Measurements from ENCODE around the gene ATP6V0E2.
"Not testable (repeated sequence)": the region's sequence is repeated elsewhere in the genome, so short reads cannot be mapped to it uniquely, and the experiment has no call there.

Gene ATP6V0E2

DNA sequence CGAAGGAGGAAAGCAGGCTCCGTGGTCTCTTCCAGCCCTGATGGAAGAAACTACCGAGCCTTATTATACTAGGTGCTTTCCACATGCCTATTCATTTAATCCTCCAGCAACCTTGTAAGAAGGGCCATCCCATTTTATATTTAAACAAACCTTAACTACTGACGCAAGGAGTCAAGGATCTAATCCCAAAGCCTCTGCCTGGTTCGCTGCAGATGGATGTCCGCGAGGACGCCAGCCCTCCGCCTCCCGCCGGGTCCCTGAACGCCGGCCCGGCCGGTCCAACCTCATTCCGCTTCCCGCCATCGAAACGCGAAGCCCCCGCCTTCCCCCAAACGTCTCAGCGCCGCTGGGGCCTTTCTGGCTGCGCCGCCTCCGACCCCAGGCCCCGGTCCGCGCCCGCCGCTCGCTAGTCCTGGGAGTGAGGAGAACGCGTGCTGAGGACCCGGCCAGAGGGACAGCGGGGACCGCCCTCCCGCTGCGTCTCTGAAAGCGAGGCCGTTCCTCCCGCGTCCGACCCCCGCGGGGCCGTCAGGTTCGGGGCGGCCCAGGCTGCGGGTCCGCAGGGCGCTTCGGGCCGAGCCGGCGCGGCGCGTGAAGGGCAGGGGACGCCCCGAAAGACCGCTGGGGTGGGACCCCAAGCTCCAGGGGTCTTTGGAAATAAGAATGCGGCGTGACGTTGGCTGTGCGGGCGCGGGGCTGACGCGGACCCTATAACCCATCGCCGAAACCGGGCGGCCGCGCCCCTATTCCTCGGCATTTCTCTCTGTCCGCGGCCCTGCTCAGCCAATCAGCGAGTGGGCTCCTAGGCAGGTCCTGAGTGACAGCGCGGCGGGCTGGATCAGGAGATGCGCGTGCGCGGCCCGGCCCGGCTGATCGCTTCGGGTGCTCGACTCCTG is at the start of gene ATP6V0E2:
ATP6V0E2 (plus strand) TSS at position 896 of the 896 bp plus-strand sequence. CDS start 97 bp downstream, outside the sequence.
- peak; percentile 66 for DNase-seq (ENCODE audit: low read depth)

DNA sequence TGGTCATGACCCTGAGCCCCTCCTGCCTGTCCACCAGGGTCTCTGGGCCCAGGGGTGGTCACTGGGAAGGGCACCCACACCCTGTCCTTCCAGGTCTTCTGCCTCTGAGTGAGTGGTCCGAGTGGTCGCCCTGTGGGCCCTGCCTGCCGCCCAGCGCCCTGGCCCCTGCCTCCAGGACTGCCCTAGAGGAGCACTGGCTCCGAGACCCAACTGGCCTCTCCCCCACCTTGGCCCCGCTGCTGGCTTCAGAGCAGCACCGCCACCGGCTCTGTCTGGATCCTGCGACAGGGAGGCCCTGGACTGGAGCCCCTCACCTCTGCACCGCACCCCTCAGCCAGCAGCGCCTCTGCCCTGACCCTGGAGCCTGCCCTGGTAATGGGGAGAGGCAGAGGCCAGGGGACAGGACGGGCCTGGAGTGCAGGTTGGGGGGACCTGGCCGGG is 49.4 kb upstream of the ATP6V0E2 start:
- DNase-seq (ENCODE audit: low read depth): no peak

DNA sequence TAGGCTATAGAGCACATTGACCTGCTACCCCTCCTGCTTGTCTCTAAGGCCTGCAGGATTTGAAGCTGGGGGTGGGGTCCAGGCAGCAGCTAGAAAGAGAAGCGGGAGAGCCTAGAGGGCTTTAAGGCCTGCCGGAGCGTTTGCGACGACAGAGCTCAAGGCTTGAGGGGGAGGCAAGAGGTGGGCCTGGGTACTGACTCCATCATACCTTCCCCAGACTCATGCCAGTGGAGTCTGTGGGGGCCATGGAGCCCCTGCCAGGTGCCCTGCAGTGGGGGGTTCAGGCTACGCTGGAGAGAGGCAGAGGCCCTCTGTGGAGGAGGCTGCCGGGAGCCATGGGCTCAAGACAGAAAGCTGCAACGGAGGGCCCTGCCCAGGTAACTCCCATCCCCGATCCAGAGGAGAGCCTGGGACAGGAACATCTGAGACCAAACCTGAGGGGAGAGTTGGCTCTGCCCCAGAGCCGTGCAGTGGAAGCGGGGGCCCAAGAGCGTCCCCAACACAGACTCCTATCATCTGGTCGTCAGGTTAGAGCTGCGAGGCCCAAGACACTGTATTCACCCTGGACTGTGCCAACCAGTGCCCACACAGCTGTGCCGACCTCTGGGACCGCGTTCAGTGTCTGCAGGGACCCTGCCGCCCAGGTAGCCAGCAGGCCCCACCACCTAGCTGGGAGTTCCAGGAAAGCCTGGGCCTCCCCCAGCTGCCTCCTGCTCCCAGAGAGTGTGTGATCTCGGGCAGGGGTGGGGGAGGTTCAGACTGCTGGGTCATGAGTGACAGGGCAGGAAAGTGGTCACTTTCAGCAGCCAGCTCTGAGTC is 48.8 kb upstream of the ATP6V0E2 start:
- no peak for DNase-seq (ENCODE audit: low read depth)

DNA sequence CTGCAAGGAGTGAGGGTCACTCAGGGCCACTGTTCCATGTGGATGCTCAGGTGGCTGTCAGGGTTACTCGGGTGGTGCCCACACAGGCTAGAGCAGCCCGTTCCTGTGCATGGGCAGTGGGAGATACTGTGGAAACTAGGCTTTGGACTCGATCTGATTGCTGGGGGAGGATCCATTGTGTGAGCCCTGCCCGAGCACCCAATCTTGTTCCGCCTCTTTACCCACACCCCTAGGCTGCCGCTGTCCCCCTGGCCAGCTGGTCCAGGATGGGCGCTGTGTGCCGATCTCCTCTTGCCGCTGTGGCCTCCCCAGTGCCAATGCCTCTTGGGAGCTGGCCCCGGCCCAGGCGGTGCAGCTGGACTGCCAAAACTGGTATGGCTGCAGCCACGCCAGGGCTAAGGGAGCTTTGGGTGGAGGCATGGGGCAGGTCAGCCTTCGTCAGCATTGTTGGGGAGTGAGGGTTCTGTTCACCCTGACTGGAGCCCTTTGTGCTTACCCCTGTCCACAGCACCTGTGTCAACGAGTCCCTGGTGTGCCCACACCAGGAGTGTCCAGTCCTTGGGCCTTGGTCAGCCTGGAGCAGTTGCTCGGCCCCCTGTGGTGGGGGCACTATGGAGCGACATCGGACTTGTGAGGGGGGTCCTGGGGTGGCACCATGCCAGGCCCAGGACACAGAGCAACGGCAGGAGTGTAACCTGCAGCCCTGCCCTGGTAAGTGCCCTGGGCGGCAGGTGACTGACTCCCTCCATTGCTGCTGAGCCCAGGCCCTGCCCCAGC is 48.0 kb upstream of the ATP6V0E2 start:
- DNase-seq (ENCODE audit: low read depth): no peak

DNA sequence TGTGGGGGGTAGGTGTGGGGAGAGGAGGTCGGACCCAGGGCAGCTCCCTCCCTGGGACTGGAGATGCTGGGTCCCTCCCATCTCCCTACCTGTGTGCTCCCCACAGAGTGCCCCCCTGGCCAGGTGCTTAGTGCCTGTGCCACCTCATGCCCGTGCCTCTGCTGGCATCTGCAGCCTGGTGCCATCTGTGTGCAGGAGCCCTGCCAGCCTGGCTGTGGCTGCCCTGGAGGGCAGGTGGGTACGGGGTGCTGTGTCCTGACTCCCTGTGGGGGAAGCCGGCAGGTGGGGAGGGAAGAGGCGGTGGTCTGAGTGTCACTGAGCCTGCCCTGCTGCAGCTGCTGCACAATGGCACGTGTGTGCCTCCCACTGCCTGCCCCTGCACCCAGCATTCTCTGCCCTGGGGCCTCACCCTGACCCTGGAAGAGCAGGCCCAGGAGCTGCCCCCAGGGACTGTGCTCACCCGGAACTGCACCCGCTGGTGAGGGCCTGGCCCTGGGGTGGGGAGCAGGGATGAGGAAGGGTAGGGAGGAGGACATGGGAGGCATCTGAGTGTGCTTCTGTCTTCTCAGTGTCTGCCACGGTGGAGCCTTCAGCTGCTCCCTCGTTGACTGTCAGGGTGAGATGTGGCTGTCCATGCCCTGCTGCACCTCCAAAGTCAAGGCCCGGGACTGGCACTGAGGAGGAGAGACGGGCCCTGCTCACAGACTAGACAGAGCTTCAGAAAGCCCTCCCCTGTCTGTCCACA is 47.3 kb upstream of the ATP6V0E2 start:
- no peak for DNase-seq (ENCODE audit: low read depth)

DNA sequence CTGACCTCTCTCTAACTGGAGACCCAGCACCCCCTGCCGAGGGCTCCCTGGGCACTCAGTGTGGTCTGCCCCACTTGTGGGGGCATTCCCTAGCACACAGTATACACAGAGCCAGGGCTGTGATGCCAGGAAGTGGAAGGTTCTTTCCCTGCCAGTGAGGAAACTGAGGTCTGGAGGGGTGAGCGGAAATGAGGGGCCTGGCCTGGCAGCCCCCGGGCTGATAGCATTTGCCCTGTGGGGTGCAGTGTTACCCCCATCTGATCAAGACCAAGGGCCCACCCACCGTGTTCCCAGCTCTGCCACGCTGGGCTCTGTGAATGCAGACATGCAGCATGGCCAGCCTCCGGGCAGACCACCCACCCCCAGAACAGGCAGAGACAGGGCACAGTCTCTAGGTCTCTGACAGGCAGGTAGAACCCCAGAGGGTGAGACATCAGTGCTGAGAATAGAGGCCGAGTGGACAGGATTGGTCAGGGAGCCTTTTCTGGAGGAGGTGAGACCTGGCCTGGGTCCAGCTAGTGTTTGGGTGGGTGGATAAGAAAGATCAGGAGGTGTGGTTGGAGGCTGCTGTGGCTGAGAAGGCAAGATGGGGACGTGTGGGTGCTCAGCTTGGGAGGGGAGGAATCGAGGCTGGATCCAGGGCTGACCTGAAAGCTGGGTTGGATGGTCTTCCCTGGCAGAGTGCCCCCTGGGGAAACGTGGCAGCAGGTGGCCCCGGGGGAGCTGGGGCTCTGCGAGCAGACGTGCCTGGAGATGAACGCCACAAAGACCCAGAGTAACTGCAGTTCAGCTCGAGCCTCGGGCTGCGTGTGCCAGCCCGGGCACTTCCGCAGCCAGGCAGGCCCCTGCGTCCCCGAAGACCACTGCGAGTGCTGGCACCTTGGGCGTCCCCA is 46.4 kb upstream of the ATP6V0E2 start:
- DNase-seq (ENCODE audit: low read depth): no peak

DNA sequence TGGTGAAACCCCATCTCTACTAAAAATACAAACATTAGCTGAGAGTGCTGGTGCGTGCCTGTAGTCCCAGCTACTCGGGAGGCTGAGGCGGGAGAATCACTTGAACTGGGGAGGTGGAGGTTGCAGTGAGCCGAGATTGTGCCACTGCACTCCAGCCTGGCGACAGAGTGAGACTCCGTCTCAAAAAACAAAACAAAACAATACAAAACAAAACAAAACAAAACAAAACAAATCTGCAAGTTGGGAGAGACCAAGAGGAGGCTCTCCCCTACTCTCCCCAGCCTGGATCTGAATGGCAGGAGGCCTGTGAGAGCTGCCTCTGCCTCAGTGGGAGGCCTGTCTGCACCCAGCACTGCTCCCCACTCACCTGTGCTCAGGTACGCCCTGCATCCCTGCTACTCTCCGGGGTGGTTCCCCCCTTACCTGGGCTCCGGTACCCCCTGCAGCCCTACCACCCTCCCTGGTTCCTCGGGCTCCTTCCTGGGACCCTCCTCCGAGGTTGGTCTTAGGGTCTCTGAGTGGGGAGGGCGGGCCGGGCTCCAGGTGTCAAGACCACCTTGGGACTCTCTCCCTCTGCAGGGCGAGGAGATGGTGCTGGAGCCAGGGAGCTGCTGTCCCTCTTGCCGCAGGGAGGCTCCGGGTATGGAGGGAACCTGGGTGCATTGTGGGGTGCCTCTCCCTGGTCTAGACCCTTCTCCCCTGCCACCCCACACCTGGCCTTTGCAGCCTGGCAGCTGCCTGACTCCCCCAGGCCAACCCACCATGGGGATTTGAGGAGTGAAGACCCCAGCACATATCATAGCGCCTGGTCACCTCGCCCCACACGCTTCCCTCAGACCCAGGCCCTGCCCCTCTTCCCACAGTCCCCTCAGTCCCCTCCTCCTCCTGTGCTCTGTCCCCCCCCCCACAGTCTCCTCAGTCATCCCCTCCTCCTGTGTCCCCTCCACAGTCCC is 45.1 kb upstream of the ATP6V0E2 start:
- DNase-seq (ENCODE audit: low read depth): no peak

DNA sequence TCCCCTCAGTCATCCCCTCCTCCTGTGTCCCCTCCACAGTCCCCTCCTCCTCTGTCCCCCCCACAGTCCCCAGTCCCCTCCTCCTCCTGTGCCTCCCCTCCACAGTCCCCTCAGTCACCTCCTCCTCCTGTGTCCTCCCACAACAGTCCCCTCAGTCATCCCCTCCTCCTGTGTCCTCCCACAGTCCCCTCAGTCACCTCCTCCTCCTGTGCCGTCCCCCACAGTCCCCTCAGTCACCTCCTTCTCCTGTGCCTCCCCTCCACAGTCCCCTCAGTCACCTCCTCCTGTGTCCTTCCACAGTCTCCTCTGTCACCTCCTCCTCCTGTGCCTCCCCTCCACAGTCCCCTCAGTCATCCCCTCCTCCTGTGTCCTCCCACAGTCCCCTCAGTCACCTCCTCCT is 43.2 kb upstream of the ATP6V0E2 start:
- not testable (repeated sequence) for DNase-seq (ENCODE audit: low read depth)

DNA sequence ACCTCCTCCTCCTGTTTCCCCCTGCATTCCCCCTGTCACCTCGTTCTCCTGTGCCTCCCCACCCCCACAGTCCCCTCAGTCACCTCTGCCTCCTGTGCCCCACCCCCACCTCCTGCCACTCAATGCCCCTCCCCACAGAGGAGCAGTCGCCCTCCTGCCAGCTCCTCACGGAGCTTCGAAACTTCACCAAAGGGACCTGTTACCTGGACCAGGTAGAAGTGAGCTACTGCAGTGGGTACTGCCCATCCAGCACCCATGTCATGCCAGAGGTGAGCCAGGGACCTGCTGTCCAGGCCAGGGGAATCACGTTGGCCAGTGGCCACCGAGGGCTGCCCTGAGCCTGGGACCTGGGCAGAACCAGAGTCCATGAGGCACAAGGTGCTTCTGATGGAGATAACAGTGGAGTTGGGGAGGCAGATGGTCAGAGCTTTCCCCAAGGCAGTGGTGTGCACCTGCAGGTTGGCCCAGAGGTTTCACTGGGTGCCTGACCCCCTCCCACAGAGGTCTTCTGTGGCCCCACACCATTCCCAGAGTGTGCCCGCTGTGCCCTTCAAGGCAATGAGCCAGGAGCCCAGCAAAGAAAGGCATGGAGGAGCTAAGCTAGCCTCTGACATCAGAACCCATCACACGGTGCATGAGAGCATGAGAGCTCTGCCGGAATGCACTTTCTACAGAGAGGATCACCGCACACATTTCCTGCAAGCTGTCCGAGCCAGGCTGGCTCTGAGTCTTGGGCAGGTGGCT is 42.6 kb upstream of the ATP6V0E2 start:
- no peak for DNase-seq (ENCODE audit: low read depth)

DNA sequence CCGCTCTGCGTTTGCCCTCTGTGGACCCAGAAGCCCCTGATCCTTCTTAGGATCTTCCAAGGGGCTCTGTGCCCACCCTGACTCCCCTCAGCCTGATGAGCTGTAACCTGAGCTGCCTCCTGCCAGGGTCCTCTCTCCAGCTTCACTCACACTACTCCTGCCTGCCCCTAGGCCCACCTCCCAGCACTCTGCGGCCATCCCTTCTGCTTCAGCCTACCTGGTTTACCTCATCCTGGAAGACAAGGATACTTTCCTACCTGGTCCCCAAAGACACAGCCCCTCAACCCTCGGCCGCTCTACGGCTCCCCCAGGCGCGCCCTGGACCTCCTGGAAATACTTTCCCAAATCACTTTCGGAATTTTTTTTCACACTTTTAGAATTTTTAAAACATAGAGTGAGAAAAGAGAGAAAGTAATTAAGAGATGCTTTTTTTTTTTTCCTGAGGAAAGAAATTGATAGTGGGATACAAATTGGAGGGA is 42.0 kb upstream of the ATP6V0E2 start:
- no peak for DNase-seq (ENCODE audit: low read depth)

DNA sequence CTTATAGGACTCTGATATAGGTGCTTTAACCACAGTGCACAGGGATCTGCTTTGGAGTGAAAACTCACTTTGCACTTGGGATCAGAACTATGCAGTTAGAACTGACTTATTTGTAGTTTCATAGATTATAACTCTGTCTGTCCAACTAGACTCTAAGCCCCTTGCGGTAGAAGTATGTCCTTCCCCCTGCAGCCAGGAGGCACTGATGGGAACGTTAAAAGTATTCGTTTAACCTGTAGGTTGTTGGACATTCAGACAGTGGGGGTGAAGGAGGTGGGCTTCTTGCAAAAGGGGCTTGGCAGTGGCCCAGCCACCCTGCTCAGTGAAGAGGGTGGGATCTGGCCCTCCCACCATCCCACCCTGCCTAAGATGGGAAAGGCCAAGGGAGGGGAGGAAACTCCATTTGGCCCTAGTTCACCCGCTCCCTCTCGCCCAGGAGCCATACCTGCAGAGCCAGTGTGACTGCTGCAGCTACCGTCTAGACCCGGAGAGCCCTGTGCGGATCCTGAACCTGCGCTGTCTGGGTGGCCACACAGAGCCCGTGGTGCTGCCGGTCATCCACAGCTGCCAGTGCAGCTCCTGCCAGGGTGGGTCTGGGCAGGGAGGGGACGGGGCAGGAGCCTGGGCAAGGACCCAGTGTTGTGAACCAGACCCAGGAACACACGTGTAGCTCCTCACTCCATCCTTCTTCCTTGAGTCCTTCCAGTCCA is 41.3 kb upstream of the ATP6V0E2 start:
- no peak for DNase-seq (ENCODE audit: low read depth)

DNA sequence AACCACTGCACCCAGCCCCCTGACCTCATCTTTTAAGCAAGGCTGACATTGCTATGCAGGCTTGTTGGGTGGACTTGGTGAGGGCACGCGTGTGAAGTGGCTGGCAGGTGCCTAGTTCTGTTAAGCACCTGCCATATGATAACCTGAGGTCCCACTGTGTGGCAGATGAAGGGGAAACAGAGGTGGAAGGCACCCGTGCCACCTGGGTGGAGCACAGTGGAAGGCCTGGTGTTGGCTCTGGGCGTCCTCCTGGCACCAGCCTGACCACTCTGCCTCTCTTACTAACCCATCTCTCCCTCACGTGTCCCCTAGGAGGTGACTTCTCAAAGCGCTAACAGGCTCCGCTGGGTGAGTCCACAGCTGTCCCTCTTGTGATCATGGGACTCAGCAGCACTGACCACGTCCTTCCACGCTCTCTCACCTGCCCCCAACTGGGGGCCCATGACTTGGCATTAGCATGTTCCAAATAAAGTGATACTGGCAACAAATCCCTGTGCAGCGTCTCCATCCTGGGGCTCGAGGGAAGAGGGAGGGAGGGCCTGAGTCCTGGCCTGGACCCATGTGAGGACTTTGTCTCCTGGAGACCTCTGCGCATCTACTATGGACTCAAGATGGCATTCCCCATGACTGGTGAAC is 40.2 kb upstream of the ATP6V0E2 start:
- DNase-seq (ENCODE audit: low read depth): no peak

DNA sequence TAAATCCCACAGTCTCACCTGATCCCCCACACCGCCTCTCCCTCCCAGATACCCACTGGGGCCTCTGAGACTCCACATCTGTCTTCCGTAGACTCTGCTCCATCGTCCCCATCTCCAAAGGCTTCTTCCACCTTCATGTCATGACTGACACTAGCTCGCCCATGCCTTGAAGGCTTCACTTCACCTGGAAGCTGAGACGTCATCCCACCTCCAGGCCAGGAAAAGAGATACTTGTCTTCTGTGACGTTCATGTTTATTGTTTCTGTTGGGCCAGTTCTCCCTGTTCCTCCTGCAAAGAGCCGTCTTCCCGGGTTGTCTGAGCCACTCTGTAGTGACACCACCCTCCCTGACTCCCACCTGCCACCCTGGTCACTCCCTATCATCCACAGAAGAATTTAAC is 39.2 kb upstream of the ATP6V0E2 start:
- no peak for DNase-seq (ENCODE audit: low read depth)

DNA sequence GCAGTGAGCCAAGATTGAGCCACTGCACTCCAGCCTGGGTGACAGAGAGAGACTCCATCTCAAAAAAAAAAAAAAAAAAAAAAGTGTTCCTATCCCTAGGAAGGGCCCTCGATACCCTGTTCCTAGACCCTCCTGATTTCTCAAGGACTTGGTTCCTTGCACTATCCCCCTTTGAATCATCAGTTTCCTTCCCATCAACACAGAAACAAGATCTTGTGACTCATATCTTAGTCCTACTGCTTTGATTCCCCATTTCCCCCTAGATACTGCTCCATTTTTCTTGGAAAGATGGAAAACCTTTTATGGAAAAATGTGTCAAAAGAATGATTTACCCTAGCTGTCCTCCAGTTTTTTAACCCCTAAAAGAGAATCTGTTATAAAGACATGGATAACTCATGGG is 37.3 kb upstream of the ATP6V0E2 start:
- no peak for DNase-seq (ENCODE audit: low read depth)

DNA sequence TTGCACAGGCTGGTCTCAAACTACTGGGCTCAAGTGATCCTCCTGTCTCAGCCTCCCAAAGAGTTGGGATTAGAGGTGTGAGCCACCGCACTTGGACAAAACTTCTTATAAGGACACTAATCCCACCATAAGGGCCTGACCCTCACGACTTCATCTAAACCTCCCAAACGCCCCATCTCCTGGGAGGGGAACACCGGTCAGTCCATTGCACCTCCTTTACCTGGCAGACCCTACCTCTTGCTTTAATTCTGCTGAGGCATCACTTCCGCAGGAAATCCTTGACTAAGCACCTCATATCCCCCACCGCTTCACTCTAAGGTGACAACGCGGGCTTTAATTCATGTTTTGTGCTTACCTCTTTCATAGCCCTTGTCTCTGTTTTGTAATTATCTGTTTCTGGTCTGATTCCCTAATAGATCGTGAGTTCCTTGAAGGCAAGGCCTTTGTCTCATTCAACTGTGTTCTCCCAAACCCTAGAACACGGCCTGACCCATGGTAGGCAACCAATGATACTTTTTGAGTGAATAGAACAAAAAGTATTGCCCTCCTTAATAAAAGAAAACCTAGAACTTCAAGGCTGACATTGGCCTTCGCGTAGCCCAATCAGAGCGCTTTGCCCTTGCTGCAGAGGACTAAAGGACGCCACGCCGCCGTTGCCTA is 36.1 kb upstream of the ATP6V0E2 start:
- no peak for DNase-seq (ENCODE audit: low read depth)

DNA sequence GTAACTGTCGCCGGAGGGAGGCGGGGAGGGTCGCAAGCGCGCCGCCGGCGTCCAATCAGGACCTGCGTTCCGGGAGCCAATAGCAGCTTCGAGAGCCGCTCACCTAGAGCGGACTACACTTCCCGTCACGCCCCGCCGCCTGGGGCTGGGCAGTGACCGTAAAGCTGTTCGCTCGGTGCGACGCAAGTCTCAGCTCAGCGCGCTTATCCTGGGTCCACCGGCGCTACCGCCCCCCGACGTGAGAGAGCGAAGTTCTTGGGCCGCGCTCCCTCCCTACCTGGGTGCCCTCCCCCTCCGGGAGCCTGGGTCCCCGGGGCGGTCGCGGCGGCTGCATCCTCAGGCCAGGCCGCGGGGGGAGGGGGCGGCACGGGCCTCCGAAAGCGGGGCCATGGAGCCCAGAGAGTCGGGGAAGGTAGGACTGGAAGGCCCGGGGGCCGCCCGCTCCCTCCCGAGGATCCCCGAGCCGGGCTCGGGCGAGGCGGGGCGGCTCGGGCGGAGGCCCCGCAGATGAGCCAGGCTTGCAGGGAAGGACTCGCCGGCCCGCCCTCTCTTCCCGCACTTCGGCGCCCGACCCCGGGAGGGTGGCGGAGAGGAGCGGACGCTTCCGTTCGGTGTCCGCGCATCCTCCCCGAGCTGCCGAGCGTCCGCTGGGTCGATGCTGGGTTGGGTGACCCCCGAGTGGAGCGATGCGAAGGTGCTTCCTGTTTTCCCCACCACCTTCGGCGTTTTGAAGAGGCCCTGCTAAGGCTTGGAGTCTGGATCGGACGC is 35.4 kb upstream of the ATP6V0E2 start, which contains the start of gene ZNF862:
ZNF862 (plus strand) TSS at position 152 of the 768 bp plus-strand sequence; CDS start at position 389, 237 bp downstream.
- DNase-seq (ENCODE audit: low read depth): peak; percentile 91

Data from non-pigmented ciliary epithelial cell (primary cell).